PC-3 (cell line): Measurements from ENCODE around the gene DVL1.

Source experiments
- CTCF ChIP-seq: fragments of 300-600 bp; sonication (generic); conservative IDR thresholded peaks from 2 replicates; pipeline ENCODE4 v1.5.1; 2017; ENCODE audit warnings: antibody characterized with exemption, low read depth, mild to moderate bottlenecking, low read length
- EZH2phosphoT487 ChIP-seq: fragments of 300-600 bp; sonication (generic); IDR thresholded peaks from 2 replicates; pipeline ENCODE4 v1.6.1; 2018; ENCODE audit warnings: mild to moderate bottlenecking, antibody characterized with exemption, low read length, borderline replicate concordance

GRCh38 chr1:1387098-1388077 lies 38.2 kb upstream of the DVL1 start:
- TF ChIP-seq CTCF (no peak), EZH2phosphoT487 (no peak)
